Measurements from ENCODE around the gene PLTP.

DNA sequence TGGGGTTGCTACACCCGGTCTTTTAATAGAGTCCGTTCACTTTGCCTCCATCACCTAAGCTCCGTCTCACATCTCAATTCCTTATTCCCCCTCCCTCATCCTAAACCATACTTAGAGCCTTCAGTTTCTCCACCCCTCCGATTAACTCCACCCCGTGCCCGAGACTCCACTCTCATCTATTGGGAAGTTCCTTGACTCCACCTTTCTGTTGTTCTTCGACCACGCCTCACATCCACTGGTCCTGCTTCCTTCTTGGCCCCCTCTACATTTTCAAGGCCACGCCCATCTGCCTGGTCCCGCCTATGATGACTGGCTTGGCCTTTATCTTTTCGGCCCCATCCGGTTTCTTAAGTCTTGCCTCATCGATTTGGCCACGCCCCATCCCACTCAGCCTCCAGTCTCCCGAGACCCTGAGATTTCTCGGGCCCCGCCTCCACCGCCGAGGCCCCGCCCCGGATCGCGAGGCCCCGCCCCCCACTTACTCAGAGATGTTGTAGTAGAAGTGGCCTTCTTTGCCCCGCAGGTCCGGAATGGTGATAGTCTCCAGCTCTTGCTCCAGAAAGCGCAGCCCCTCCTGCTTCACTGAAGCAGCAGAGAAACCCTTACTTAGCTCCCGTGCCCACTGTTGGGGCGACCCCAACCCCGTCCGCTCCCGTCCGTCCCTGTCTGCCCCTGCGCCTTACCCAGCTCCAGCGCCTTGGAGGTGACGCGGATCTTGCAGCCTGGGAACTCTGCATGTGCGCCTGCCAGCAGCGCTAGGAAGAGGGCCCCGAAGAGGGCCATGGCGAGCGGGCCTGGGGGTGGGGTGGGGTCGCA lies 1.1 kb downstream of the PLTP start:
- TF ChIP-seq POLR2A (IDR thresholded peaks at IDR 0.05) (peak; percentile 42 to 62), CTCF (IDR thresholded peaks at IDR 0.05 in 4 of 5, conservative IDR thresholded peaks at IDR 0.05 in 1 of 5) (no peak)

Measured in gastrocnemius medialis (tissue), 4 donors.